Anterior cingulate cortex (tissue), 58 donors: ENCODE measurements around the gene PFDN6.

Experiments used
- DNase-seq, 58 donors: peaks; one replicate each; lab custom pipeline; 2025; lab: John Stamatoyannopoulos, UW

Gene PFDN6

DNA sequence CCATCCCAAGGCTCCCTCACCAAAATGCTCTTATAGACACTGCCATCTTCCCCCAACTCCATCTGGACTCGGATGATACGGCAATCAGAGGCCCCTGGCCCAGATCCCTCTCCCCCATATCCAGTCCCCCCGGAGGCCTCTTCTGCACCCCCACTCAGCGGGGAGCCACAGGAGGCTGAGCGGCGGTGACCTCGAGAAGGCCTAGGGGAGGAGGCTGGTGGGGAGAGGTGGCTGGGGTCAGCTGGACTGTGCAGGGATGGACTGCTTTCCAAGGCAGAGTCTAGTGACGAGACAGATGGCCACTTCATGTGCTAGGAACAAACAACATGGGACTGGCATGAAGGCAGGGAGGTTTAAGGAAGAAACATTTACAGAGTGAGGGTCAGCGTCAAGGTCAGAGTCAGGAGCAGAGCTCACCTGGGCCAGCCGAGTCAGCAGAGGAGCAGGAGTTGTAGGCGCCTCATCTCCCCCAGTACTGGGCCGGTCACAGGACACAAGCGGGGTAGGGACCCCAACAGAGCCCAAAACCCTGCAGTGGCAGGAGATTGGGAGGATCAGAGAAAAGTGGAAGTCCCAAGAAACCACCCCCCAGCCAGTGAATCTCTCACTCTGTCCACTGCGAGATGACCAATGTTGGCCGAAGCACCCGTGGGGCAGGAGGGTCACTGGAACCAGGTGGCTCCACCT is 3.7 kb downstream of the PFDN6 start:
- DNase-seq: no peak

DNA sequence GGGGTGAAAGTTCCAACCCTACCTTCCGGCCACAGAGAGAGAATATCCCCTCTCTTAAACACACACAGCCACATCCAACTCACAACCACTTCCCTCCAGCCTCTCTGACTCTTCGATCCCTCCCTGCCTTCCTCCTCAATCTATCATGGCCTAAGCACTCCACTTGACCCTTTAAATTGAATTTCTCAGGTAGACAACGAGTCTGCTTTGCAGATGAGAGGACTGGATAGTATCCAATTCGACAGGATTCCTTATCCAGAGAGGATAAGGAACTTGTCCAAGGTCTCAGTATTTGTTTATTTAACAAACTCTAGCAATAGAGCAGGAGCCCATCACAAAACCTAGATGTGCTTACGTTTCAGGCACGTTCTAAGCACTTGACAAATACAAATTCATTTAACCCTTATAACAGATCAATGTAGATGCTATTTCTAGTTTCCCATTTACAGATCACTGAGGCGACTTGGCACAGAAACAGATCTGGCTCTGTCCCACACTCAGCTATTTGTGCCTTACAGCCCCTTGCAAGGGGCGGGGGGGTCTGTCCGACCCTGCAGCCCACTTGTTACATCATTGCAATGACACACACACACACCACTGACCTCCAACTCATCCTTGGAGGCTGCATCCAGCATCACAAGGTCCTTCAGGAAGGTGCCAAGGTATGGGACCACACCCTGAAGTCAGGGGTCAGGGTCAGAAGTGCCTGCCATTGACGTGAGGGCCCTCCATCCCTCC is 4.9 kb downstream of the PFDN6 start:
- no peak for DNase-seq

DNA sequence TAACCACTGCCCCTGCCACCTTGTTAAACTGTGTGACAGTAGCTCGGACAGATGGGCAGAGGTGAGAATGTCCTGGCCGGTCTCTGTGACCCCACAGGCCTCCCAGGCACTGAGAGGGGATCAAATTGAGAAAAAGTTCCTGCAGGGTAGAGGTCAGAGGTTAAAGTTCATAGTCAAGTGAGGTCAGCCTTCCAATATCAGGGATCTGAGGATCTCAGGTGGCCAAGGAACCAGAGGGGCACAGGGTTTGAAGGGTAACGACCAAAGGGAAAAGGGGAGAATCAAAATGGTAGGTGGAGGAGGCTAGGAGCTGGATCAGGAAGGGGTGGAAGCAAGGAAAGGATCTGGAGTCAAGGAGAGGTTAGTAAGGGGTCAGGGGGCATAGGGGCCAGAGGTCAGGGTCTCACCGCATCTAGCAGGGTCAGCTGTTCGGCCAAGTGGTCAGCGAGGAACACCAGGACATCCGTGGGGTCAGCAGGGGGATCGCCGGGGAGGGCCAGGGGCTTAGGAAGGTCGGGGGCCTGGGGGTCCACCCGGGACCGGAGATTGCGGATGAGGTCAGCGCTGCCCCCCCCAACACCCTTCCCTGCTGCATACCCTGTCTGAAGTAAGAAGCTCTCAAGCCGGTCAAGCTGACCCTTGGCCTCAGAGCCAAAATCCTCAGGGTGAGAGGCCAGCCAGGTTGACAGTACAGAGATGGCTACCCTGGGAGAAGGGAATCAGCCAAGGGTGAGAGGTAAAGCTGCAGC is 6.4 kb downstream of the PFDN6 start:
- DNase-seq: no peak

DNA sequence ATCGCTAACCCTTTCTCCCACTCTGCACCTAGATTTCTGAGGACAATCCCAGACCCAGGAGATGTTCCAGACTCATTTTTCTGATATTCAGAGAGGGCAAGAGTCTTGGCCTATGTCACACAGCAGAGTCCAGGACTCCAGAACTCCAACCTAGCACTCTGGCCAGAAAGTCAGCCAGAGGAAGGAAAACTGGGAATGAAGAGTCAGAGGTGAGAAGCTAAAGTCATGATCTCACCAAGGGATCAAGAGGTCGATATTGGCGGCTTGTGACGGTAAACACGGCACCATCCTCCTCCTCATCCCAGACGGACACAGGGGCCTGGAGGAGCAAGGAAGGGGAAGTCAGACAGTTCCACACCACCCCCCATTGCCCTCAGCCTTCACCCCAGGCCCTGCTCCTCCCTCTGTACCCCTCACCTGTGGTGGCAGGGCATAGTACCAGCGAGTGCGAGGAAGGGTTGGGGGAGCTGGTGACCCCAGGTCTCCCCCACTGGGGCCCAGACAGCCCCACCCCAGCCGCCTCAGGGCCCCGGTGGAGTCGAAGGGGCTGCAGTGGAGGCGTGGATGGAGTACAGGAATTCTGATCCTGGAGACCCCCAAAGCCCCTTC is 7.5 kb downstream of the PFDN6 start:
- DNase-seq: no peak

DNA sequence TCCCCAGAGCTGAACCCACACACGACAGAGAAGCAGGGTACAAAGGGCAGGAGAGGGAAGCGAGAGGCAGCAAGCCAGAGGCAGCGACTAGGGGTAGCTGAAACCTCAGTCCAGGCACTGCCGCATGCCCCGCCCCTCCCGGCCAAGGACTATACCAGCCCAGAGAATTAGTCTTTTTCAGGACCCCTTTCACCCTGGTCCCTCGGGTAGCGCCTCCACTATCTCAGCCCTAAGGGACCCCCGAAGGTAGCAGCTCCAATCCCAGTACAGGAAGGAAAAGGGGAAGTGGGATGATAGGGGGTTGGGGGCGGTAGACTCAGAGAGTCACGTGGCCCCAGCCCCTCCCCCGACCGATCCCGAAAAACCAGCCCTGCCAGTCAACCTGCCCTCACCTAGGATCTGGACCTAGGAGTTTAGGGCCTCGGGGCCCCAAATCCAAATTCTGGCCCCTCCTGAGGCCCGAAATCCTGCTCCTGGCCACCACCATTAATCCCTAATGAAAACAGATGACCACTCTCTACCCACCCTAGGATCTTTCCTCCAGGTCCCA is 8.1 kb downstream of the PFDN6 start:
- peak in 6 of 58 donors; percentile 11 to 53 (median 26) for DNase-seq

DNA sequence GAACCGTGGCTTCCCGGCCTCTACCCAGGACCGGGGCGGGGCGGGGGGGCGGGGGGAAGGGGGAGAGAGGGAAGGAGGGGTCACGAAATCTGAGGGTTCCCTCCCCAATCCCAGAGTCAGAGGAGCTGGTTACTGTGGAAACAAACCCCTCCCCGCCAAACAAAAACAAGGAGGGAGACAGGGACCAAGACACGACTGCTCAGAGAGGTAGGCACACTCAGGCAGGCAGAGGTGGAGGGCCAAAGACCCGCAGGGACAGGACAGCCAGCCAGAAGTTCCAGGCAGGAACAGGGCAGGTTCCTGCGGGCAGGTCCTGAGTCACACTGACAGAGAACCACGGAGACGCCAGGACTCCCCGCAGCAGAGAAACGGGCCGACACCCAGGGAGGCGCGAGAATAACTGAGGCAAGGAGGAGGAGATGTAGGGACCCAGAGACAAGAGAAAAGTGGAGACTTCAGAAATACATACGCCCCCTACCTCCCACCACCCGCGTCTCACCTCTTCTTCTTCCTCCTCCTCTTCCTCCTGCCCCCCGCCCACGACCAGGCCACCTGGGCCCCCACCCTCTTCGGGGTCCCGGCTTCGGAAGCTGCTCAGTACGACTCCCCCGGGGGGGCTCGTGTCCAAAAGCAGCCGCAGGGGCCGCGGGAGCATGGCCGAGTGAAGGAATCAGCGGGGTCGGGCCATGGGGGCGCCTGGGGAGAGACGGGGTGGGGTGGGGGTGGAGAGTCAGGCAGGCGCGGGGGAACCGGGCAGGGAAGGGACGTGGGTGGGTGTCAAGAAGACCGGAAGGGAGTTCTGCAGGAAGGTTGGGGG is 8.8 kb downstream of the PFDN6 start:
- peak in 36 of 58 donors; percentile 6 to 73 (median 40) for DNase-seq

DNA sequence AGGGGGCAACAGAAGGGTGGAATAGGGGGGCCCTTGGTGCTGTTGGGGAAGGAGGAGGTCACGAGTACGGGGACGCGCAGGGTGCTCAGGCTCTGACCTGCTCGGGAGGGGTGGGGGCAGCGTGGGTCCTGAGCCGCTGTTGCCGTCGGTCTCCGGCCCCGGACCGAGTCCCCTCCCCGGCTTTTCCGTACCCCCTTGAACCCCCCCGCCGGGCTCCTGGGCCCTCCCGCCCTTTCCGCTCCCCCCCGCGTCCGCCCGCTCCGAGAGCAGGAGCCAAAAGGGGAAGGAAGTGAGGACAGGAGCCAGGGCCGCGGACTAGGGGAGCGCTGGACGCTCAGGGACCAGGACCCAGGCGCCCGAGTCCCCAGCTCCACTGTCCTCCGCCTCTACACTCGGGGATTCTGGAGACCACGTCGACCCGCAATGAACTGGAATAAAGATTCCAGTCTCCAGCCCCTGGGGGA is 9.4 kb downstream of the PFDN6 start, which contains the start of gene RGL2:
Gene RGL2, minus strand, starts transcription at position 170 of the 464 bp plus-strand sequence. CDS start 332 bp downstream, outside the sequence.
- DNase-seq: peak in 53 of 58 donors; percentile 22 to 89 (median 78)

DNA sequence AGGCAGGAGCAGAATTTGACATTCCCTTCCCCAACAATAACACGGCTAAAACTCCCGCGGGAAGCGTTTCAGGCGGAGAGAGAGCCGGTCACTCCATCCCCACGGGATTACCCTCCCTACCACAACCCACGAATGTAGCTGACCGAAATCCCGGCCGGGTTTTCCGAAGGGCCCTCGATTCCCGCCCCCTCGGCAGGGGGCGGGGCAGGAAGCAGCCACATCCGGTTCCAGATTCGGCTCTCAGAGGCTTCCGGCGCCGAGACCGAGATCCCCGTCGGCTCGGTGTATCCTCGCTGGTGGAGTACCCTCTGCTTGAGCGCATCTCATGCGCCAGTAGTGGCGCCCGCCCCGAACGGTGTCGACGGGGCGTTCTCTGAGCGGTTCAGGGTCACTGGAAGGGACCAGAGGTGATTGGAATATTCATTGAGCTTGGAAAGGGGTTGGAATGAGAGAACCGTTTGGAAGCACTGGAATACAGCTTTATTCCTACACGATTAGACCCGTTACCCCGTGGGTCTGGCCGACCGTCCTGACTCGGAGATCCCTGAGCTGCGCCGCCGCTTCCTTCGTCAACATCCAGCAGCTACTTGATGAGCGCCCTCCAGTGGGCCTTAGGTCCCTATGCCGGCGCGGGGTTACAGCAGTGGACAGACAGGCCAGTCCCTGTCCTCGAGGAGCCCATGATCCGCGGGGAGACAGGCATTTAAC is 10.0 kb downstream of the PFDN6 start:
- DNase-seq: peak; percentile 45 to 94 (median 85)

DNA sequence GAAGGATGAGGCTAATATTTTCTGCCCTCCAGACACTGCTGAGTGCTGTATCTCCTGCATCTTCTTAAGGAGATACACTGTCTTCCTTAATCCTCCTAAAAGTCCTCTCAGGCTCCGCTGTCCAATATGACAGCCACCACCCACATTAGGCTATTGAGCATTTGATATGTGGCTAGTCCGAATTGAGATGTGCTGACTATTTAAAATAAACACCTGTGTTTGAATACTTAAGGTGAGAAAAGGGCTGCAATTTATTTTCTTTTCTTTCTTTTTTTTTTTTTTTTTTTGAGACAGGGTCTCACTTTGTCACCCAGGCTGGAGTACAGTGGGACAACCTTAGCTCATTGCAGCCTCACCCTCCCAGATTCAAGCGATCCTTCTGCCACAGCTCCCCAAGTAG is 12.5 kb downstream of the PFDN6 start:
- DNase-seq: no peak

DNA sequence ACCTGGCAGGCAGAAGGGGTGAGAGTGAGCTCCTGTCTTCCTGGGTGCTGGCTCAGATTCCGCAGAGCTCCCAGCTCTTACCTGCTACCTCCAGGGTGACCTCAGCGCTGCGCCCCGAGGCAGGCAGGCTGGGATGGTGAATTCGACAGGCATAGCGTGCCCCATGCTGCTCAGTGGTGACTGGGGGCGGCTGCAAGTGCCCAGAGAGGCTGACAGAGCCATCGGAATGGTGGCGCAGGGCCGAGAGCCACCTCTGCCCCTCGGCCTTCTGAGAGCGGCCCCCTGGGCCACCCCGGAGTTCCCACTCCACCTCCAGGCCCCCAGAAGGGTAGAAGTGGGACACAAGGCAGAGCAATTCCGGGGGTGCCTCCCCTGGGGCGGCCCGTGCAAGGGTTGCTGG is 14.8 kb downstream of the PFDN6 start:
- DNase-seq: no peak

DNA sequence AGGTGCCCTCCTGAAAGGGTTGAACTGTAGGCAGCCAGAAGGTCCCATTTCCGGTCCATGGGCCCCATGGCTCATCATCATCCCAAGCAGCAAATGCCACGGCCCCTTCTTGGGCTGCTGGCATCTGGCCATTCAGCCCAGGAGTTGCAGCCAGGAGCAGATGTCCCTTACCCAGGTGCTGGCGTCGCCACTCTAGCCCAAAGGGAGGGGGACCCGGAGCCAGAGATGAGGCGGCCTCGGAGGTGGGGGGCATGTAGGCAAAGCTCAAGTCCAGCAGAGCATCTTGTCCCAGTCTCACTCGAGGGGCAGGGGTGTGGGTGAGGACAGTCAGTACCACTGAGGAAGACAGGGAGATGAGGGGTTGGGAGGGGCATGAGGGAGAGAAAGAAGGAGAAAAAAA is 15.7 kb downstream of the PFDN6 start:
- DNase-seq: no peak

DNA sequence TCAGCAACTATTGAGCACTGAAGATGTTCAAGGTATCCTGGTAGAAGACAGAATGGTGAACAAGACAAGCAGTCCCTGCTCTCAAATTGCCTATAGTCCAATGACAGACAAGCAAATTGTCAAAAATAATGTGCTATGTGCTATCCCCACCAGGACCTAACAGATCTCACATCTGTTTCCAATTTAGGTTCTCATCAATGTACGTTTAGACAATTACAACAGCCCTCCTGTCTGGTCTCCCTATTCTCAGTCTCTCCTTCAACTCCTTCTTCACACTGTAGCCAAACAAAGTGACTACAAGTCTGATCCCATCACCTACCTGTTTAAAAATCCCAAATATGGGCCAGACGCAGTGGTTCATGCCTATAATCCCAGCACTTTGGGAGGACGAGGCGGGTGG is 17.0 kb downstream of the PFDN6 start:
- no peak for DNase-seq

DNA sequence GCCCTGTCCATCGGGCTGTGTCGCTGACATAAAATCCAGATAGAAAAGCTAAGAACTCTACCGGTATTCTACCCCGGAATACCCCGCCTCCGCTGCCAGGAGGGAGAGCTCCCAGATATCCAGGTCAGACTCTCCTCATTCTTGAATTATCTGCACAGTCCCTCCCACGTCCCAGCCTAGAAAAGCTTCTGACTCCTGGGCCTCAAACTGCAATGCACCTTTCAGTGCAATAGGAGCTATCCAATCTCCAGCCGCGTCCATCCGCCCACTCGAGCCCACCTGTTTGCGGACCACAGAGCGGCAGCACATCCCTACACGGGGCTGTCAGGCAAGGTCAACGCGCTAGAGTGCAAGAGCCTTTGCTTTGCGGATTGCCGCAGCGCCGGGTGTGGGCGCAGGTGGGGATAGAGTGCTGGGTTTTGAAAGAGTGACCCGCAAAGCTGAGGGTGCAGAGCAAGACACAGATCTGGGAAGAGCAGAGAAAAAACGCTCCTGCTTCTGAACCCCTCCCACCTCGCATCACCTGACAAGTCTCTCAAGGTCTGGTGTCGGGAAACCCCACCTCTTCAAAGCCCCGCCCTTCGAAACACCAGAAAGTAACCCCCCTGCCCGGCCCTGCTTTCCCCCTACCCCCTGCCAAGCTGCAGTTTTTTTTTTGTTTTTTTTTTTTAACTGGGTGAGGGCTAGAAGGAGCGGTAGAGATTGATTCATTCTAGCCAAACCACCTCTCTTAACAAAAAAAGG is 23.1 kb downstream of the PFDN6 start:
- peak in 49 of 58 donors; percentile 8 to 75 (median 49) for DNase-seq

DNA sequence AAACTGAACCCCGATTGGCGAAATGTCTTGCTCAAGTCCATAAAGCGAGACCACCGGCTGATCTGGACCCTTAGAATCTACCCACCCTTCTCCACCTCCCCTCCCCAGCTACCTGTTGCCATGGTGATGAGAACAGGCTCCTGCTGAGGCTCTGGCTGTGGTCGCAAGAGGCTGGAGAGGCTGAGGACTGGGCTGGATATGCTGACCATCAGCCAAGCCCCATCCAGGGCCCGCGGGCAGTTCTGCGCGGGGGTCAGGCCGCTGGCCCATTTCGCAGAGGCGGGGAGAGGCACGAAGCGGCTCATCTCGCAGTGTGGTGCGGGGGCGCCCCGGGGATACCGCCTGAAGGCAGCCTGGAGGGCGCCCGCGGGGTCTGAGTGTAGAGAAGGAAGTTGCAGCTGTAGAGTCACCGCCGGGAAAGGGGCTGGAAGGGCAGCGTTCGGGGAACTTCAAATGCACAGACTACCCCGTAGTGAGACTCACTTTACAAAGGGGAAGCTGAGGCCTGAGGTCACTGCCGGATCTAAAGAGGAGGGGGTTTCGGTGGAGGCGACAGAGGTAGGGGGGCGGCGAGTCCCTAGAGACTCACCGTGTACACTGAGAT is 23.8 kb downstream of the PFDN6 start:
- DNase-seq: peak in 36 of 58 donors; percentile 10 to 70 (median 43)

DNA sequence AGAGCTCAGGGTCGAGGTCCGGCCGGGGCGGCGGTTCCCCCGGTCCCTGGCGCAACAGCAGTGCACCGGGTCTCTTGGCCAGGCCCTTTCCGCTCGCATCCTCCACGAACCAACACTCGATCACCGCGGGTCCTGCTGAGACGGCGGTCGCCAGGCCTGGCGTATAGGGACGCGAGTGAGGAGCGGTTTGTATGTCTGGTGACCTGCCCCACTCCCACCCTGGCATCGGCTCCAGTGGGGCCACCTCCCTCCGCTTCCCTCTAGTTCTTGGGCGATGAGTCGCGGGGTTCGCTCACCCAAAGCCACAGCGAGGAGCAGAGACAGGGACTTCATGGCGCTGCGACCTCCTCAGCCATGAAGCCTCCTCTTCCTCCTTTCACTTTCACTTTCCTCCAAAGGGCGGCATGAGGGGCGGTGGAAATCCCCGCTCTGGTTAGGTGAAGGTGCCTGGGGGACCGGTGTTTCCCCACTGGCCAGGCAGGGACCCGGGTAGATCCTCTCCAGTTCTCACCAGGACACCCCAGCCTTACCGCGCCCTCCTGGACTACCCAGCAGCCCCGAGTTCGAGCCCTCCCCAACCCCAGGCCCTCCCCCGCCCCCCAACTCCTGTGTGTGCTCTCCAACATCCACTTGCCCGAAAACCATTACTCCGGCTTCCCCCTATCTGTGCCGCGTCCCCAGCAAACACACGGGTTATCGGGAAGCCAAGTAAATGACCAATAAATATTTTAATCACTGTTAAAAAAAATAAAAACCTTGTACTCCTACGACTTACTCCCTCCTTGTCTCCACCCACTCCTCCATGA is 24.5 kb downstream of the PFDN6 start, which contains the start of gene TAPBP:
Gene TAPBP, minus strand, starts transcription at position 370 of the 806 bp plus-strand sequence. Its CDS starts 37 bp downstream, at position 333.
- peak in 55 of 58 donors; percentile 9 to 74 (median 51) for DNase-seq

DNA sequence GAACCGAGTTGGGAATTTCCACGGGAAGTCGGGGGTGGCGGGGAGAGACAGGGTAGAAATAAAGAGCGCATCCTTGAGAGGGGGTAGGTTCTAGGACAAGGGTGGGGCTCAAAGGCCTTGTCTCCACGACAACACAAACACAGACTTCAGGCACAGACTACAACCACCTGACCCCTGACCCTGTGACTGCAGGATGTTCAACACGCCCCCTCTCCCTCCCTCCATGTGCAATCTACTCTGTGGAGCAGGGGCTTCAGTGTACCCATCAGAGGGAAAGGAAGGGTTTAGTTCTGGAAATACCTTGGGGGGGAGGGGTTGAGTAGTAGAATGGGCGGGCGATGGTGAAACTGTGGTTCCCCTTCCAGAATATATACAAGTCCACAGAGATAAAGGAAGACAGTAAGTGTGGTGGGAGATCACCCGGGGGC is 25.1 kb downstream of the PFDN6 start:
- DNase-seq: peak in 34 of 58 donors; percentile 5 to 65 (median 34)
